ENCODE measurements around the gene DCPS. TPM values are rescaled to one million over a fixed set of nuclear protein-coding genes. Genes with fewer than 3 reads are reported as not detected.

The DCPS gene, protein sequence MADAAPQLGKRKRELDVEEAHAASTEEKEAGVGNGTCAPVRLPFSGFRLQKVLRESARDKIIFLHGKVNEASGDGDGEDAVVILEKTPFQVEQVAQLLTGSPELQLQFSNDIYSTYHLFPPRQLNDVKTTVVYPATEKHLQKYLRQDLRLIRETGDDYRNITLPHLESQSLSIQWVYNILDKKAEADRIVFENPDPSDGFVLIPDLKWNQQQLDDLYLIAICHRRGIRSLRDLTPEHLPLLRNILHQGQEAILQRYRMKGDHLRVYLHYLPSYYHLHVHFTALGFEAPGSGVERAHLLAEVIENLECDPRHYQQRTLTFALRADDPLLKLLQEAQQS
- 24.1 and 27.5 TPM in 2 replicates for total RNA-seq

DNA sequence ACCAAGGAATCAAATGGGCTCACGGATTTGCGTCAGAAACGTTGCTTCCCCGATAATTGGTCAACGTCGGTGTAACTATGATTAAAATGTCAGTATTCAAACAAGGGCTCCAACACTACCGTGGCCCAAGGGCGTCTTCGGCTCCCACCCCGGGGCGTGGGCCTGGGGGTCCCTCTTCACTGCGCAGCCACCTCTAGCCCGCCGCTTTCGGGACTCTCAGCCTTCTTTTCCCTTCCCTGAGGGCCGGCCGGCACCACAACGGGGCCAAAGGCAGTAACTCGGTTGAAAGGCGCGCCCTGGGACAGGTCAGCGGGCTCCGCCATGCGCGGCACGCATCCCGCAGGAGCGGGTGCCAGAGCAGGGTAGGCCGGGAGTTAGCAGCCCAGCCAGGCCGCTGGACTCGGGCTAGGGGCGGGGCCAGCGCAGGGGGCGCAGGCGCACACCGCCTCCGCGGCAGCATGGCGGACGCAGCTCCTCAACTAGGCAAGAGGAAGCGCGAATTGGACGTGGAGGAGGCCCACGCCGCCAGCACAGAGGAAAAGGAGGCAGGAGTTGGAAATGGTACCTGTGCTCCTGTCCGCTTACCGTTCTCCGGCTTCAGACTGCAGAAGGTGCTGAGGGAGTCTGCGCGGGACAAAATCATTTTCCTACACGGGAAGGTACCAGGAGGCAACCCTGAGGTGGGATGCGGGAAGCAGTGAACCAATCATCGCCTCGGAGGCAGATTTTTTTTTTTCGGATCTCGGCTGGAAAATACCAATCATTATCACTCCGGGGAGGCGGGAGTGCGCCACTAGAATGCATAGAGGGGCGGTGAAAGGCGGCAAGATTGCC lies at the start of gene DCPS:
TSS of gene DCPS (plus strand) at position 438 of the 834 bp plus-strand sequence. CDS start at position 459, 21 bp downstream.

DNA sequence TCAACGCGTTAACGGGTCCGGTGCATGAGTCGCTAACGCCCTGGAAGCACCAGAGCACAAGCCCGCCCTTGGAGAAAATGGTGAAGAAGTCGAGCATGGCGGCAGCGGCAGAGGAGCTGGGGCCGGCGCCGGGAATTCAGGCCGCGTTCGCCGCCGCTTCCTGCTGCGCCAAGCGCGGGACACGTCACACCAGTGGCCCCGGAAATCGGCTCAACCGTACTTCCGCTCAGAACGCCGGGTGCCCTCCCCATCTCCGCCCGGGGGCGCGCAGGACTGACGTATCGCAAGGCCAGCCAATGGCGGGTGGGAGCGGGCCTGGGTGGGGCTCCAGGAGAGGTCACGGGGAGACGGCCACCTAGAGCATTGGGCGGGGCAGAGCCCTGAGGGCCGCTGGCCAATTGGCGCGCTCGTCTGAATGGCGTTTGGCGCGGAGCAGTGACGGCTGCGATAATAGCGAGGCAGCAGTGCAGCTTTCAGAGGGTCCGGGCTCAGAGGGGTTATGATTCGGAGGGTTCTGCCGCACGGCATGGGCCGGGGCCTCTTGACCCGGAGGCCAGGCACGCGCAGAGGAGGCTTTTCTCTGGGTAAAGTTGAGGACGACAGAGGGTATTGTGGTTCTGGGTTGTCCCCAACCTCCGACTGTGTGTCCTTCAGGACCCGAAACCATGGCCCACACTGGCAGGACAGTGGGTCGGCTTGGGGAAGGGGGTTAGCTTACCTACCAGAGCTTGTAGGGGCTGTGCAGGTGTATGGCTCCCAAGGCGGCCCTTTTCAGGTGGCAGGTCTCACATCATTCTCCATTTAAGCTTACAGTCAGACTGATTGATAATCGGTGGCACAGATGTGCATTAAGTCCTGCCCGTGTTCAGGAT lies 34.9 kb upstream of the DCPS start, which contains the start of the genes FOXRED1 and SRPRA:
TSS of gene FOXRED1 (plus strand) at position 447 of the 872 bp plus-strand sequence. CDS start at position 500, 53 bp downstream.
TSS of gene SRPRA (minus strand) at position 188 of the 872 bp plus-strand sequence. CDS start at position 97, 91 bp downstream.

DNA sequence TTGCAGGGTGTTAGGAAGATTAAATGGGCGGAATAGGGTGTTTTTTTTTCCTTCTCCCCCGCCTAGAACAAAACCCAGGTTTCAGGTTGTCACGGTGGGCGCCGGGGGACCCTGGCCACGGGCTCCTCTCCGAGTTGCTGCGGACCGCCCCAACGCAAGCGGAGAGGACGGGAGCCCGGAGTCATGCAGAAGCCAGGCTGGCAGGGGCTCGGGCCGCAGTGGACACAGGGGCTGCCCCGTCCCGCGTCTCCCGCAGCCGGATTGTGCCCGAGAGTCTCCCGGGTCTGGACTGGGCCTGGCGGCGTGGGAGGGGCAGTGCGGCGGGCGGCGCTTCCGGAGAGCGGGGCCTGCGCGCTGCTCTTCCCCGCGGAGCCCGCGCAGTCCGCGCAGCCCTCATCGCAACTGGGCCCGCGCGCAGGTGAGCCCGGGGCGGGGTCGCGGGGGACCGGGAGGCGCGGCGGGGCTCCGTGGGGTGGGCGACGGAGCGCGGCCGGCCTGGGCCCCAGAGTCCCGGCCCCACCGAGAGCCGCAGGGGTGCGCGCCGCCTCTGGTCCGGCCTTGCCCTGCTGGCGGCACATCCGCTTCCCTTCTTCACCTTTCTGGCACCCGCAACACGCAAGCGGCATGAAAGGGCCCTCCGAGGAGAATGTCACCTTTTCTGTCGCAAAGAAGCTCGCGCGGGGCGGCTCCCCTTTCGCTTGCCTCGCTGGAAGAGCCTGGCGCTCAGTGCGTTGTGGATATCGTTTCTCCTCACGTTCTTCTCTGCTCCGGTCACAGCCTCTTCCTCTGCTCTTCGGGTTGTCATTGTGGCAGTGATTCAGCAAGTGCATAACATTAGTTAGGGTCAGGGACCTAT lies 20.9 kb upstream of the DCPS start, which contains the start of gene TIRAP:
TSS of gene TIRAP (plus strand) at position 358 of the 856 bp plus-strand sequence. CDS start 7,802 bp downstream, outside the sequence.

DNA sequence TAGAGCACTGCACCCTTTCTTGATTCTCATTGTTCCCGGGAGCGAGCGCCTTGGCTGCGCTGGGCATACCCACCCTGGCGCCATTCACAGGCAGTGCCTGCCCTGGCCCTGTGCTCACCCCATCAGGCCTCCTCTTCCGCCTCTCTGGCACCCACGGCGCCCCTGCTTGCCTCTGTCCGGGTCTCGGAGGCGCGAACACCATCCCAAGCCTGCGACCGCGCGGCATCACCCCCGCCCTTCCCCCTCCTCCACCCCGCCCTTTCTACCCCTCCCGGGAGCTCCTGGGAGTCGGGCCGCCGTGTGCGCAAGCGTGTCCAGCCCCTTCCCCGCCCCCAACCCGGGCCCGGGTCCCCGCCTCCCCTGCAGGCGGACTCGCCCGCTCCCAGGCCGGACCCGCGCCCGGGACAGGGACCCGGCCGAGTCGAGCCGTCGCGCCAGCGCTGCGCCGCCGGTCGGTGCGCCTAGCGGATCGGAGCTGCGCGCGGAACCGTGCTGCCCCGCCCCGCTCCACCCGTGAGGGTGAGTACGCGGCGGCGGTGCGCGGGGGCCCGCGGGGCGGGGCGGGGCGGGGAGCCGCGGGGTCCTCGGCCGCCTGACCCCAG lies 51.6 kb downstream of the DCPS start, which contains the start of gene ST3GAL4:
TSS of gene ST3GAL4 (plus strand) at position 363 of the 602 bp plus-strand sequence. CDS start 50,470 bp downstream, outside the sequence.

Other genes with a start within 250 kb of the DCPS start
- 1.6 and 3.8 TPM in 2 replicates for gene CDON, start 241.2 kb upstream of the DCPS start, total RNA-seq
- gene RPUSD4, start 92.4 kb upstream of the DCPS start, total RNA-seq: 14.9 and 15.3 TPM in 2 replicates
- gene FAM118B, start 92.3 kb upstream of the DCPS start, total RNA-seq: 10.4 and 11.6 TPM in 2 replicates
- 64.7 and 72.8 TPM in 2 replicates for gene SRPRA, start 35.2 kb upstream of the DCPS start, total RNA-seq
- 16.1 and 31.8 TPM in 2 replicates for gene FOXRED1, start 34.9 kb upstream of the DCPS start, total RNA-seq
- 3.8 and 4.4 TPM in 2 replicates for gene TIRAP, start 21.0 kb upstream of the DCPS start, total RNA-seq
- gene ST3GAL4, start 51.6 kb downstream of the DCPS start, total RNA-seq: 18.4 and 21.8 TPM in 2 replicates